ENCODE measurements around the gene ADGRV1.
"Not testable (repeated sequence)": the region's sequence is repeated elsewhere in the genome, so short reads cannot be mapped to it uniquely, and the experiment has no call there.

The ADGRV1 gene

DNA sequence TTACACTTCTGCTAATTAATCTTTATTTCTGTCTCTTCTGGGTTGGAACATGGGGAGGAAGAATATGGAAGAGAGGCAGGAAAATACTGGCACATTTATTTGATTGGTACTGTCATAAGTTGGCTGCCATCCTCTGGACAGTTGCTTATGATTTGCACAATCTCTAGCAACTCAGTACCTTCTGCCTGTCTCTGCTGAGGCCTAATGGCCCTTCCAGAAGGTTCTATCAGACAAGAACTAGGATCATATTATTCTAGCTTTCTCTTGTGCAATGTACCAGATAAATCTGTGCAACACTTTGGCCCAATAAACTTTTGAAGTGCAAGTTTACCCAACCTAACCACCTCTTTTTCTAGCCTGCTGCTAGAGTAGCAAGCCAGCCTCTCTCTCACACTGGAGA, 489.5 kb downstream of the ADGRV1 start:
- no peak for DNase-seq

DNA sequence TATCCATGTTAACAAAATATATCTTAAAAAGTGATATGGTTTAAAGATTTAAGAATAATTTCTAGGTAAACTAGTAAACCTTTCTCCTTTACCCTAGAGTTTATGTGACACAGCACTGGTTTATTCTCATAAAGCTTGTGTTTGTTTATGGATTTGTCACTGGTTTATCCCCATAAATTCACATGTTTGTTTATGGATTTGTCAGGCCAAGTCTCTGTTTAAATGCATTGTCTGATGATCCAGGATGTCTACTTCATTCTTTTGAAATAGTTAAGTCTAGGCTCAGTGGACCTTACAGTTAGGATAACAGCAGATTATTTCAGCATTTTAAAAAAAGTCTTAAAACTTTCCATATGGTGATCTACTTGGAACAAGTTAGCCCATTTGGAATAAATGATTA, 490.5 kb downstream of the ADGRV1 start:
- DNase-seq: no peak

DNA sequence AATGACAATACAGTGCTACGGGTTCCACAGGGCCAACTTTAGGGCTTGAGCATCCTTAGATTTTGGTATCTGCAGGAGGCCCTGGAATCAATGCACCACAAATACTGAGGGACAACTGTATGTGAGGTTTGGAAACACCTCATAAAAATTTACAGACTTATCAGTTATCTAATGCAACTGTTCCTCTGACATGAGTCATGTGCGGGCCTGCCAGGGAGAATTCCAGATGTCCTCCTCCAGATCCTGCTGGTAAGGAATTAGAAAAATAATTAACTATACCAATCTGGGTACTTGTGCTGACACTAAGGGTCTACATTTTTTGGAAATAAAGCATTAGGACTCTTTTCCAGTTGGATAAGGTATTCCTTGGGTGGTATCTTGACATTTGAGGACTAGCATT, 491.2 kb downstream of the ADGRV1 start:
- DNase-seq: no peak

GRCh38 chr5:91052411-91052810, 493.8 kb downstream of the ADGRV1 start:
- DNase-seq: not testable (repeated sequence)

DNA sequence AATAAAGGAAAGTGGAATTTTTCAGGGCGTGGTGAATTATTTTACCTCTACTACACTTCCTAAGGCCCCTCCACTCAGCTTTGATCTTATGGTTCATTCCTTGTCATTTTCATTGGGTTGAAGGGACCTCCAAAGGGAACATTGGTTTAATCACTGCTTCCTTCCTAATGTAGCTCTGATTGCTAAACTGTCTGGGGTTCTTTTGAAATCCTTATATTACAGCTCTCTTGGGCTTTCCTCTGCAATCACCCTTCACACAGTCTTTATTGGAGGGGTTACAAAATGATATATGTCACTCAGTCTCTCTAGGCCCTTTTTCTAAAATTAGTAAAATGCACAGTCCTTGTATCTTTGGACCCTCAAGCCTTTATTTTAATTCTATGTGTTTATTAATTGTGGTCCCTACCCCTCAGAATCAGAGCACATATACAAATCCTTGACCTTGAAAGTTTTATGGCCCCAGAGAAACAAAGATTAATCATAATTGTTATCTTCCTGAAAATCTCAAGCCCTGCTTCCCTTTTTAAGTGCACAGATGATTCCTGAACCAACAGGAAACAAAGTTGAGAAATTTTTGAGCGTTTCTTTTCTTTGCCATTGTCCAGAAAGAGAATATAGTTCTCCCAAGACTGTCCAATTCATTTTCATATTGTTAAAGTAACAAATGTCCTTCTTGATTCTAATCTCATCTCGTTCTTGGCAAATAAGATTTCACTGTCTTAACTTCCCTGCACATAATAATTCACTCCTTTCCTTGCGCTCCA, 494.6 kb downstream of the ADGRV1 start:
- no peak for DNase-seq

DNA sequence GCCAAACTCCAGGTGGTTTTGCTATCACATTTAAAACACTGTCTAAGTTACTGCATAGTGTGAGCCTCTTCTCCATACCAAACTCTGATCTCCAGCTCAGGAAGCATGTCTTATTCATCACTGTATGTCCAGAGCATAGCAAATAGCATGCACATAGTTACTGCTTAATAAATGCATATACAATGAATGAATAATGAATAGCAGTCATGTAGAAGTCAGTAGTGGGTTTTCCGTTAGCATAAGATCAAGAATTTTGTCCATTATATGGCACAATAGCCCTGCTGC, 495.1 kb downstream of the ADGRV1 start:
- no peak for DNase-seq

DNA sequence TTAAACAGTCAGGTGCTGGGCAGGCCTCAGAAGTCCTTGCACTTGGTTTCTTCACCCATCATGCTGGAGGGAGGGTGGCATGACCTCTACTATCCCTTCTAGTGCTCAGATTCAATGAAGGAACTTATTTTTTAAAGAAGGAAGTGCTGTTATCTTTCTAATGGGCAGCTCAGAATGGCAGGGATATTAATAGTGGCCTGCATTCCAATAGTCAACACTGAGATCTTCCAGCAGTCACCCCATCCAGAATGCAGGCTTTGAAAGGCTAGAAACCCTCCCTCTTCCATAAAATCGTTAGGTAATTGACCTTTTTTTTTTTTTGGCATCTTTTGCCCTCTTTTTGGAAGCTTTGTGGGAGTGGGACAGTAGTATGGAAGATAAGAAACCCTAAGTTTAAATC, 499.6 kb downstream of the ADGRV1 start:
- no peak for DNase-seq

GRCh38 chr5:91058575-91058974, 500.0 kb downstream of the ADGRV1 start:
- DNase-seq: no peak

DNA sequence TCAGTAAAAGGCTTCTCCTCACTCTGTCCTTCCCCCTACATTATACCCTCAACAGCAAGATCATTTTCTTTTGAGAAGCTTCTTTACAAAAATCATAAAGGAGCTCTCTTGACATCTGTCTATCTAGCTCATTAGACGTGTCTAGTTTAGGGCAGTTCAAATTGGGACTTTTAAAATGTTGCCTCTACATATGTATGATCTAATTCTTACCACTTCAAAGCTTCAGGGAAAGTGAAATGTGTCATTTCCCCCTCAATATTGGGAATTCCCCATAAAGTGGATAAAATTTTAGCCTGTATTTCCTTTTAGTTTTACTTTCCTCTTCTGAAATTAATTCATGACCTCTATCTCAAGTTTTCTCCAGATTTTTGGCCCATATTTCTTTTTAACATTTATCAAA, 500.8 kb downstream of the ADGRV1 start:
- DNase-seq: no peak

- DNase-seq: no peak
Observed at GRCh38 chr5:91061094-91061493, 502.5 kb downstream of the ADGRV1 start.

DNA sequence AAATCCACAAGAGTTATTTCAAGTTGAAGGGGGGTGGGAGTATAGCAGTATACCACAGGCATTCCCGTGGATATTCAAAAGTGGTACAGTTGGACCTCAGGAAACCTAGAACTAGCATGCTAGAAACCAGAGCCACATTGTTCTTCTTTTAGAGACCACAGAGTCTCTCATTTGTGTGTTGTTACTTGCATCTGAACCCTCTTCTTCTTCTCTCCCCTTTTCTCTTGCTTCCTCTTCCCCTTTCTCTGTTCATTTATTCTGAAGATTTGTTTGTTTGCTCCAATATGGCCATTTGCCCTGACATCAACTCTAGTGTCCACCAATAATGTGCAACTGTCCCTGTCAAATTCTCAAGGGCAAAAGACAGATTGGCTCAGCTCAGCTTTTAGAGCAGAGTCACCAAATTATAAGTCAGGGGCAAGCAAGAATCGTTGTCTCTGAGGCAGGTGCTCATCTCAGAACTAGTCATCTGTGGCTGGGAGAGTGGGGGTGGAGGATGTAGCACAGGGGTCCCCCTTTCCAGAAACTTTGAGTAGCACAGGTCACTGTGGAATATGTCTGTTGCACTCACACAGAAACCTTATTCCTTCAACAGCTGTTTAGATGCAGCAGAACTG, 503.5 kb downstream of the ADGRV1 start:
- no peak for DNase-seq

GRCh38 chr5:91063098-91063690, 504.6 kb downstream of the ADGRV1 start:
- DNase-seq: not testable (repeated sequence)

GRCh38 chr5:91065496-91065895, 506.9 kb downstream of the ADGRV1 start:
- DNase-seq: no peak

DNA sequence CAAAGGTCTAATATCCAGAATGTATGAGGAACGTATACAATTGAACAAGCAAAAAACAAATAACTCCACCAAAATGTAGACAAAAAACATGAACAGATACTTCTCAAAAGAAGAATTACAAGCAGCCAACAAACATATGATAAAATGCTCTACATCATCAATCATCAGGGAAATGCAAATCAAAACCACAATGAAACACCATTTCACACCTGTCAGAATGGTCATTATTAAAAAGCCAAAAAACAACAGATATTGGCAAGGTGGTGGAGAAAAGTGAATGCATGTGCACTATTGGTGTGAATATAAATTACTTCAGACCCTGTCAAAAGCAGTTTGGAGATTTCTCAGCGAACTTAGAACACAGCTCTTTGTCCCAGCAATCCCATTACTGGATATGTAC, 510.8 kb downstream of the ADGRV1 start:
- DNase-seq: no peak

DNA sequence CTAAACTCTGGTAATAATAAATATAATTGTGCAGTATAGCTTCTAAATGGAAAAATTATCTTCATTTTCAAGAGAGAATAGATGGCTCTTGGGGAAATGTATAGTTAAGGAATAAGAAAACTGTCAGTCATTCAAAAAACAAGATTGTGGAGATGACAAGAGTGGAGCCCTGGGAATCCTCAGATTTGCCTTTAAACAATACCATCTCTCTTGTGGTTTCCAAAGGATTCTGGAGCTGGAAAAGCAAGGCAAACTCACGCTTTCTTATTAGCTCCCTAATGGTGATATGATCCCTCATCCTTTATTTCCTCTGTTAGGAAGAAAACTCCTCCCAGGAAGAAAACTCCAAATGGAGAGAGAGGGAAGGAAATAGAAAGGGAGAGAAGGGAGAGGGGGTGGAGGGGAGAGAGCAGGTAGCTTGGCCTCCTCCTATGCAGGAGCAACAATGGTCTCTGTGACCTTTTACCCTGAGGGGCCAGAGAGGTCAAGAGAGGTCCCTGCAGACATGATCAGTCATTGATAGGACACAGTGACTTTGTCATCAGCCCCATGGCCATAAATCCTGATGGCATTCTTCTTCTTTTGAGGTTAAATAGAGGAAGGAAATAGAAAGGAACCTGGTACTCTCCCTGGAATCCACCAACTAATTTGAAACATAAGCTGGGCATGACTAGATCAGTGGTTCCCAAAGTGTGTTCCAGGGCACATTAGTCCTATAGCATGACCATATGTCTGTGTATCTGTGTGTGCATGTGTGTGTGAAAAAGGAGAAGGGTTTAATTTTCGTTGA, 512.4 kb downstream of the ADGRV1 start:
- DNase-seq: no peak

GRCh38 chr5:91072881-91073280, 514.3 kb downstream of the ADGRV1 start:
- DNase-seq: no peak

DNA sequence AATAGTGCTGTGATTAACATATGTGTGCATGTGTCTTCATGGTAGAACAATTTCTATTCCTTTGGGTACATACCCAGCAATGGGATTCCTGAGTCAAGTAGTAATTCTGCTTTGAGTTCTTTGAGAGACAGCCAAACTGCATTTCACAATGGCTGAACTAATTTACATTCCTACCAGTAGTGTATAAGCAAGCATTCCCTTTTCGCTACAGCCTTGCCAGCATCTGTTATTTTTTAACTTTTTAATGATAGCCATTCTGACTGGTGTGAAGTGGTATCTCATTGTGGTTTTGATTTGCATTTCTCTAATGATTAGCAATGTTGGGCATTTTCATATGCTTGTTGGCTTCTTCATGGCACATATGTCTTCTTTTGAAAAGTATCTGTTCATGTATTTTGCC, 516.0 kb downstream of the ADGRV1 start:
- DNase-seq: no peak

- DNase-seq: no peak
Observed at GRCh38 chr5:91076138-91076537, 517.5 kb downstream of the ADGRV1 start.

DNA sequence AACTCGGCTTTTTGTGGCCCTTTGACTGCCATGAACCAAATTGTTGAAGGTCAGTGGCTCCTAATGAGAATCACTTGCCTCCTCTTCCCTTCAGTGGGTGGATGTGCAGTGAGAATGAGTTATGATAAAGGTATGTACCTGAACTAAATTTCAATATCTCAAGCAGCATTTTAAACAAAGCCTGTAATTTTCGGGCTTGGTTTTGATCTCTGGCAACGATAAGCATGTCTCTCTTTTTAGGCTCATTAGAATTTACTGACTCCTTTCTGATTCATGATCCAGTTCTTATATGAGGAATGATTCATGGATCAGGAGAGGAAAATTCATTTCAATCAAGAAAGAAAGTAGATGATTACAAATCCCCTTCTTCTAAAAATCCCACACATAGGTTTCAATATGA, 519.0 kb downstream of the ADGRV1 start:
- DNase-seq: no peak

DNA sequence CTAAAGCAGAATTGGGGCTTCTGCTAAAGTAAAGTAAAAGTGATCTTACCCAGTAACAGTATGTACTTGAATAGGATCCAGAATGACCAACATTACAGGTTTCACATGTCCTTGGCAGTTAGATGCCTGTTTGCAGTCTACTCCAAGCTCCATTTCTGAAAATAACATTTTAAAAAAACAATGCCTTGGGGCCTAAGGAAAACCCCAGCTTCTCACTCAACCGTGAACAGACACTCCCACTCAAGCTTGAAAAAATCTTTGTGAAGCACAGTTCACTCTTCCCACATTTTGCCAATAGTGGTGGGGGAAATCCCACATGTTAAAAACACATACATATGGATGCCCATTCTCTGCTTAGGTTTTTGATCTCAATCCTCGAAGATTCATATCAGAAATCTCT, 520.4 kb downstream of the ADGRV1 start:
- DNase-seq: no peak

DNA sequence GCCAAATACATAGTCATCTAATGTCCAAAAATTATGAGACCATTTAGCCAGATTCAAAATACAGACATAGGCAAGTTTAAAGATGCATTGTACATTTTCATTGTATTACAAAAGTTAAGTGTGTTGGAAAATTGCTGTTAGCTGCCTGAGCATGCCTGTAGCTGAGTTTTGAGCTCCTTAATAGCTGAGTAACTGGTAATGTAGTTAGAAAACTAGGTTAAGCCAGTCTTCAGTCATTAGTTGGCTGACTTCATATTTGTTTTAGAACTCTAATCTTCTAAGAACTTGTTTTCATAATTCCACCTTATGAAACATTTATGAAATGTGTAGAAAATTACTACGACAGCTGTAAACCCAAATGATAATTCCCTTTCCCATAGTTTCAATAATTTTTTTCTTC, 531.2 kb downstream of the ADGRV1 start:
- DNase-seq: no peak

DNA sequence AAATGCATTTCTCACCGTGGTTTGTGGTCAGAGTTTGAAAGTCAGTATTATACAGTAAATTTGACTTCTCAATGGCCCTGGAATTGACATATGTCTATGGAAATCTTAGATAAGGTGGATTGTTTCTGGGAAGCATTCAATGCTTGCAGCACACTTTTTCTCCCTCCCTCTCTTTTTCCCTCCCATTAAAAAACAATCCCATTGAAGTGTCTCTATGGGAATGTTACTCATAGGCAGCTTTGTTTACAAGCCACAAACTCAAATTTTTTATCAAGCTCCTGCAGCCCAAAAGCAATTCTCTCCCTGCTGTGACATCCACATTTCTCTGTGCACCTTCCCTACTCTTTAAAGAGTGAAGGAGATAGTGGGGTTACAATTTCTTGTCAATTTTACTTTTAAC, 532.4 kb downstream of the ADGRV1 start:
- no peak for DNase-seq

GRCh38 chr5:91091471-91092234, 533.1 kb downstream of the ADGRV1 start:
- no peak for DNase-seq
